ENCODE results near the gene TMEM63A. TPM values are rescaled to one million over a fixed set of nuclear protein-coding genes. Genes with fewer than 3 reads are reported as not detected.

TMEM63A gene
- total RNA-seq, 1 experiment from 2014 or later: 47.5 TPM

- H3K4me2 ChIP-seq (ENCODE audit: low read length): no peak overlapping the region
- no peaks in the 10 kb centered on the region; the same call in 1 of the 2 replicates for H3K36me3 ChIP-seq (ENCODE audit: low read depth, low read length)
- no peak overlapping the region for H3K4me3 ChIP-seq (ENCODE audit: low read length)
- H3K9ac ChIP-seq (ENCODE audit: low read length): no peak overlapping the region
- intact Hi-C loops (cut with micrococcal nuclease): no loop called here
- TF ChIP-seq, protein P1, sequence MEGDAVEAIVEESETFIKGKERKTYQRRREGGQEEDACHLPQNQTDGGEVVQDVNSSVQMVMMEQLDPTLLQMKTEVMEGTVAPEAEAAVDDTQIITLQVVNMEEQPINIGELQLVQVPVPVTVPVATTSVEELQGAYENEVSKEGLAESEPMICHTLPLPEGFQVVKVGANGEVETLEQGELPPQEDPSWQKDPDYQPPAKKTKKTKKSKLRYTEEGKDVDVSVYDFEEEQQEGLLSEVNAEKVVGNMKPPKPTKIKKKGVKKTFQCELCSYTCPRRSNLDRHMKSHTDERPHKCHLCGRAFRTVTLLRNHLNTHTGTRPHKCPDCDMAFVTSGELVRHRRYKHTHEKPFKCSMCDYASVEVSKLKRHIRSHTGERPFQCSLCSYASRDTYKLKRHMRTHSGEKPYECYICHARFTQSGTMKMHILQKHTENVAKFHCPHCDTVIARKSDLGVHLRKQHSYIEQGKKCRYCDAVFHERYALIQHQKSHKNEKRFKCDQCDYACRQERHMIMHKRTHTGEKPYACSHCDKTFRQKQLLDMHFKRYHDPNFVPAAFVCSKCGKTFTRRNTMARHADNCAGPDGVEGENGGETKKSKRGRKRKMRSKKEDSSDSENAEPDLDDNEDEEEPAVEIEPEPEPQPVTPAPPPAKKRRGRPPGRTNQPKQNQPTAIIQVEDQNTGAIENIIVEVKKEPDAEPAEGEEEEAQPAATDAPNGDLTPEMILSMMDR (conservative IDR thresholded peaks at IDR 0.05; ENCODE audit: low read depth, low read length): no peak
- TF ChIP-seq EZH2phosphoT487 (IDR thresholded peaks at IDR 0.05; ENCODE audit: borderline replicate concordance, low read length): no peak
- peaks cover 10% of the 10 kb centered on the region for H3K4me1 ChIP-seq (ENCODE audit: insufficient read depth, low read length)
- no peaks in the 10 kb centered on the region for H3K9me3 ChIP-seq (ENCODE audit: low read length)
- no peak overlapping the region for H3K27ac ChIP-seq (ENCODE audit: low read length)
- ATAC-seq (no peak), DNase-seq (no peak)
- peaks cover 16% of the 10 kb centered on the region for H3K79me2 ChIP-seq (ENCODE audit: low read length)
- no TSS peak for BruUV-seq (replicated peaks)
- ChIA-PET CTCF (no interaction called here), POLR2A (ENCODE audit: unreplicated experiment) (no interaction called here)
- no peak overlapping the region for H2AFZ ChIP-seq (ENCODE audit: low read length)
- no peaks in the 10 kb centered on the region for H3F3A ChIP-seq (ENCODE audit: low read length, unreplicated experiment)
- no peaks in the 10 kb centered on the region for H4K20me1 ChIP-seq (ENCODE audit: low read length)
- no peaks in the 10 kb centered on the region for H3K27me3 ChIP-seq (ENCODE audit: low read length)
- no peaks in the 10 kb centered on the region for H3K9me2 ChIP-seq (replicated peaks; ENCODE audit: low read length)
These were observed 57.6 kb downstream of the TMEM63A start for GRCh38 chr1:225824533-225824941.

DNA sequence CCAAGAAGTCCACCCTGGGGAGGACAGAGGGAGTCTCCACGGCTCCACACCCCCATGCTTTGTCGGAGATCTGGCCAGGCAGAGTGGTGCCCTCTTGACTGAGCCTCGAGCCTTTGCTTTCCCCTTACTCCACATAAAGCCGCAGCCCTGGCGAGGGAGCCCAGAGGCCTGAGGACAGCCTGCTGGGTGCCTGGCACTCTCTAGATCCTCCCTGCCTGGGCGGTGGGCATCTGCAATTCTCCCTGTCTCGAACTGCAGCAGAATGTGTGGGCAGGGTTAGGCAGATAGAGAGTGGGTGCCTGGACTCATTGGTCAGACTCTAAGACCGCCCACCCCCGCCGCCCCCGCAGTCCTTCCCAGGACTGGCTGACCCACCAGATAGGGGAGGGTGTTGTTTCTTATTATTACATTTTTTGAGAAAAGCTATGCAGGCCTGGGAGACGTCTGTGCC is 58.3 kb downstream of the TMEM63A start:
- ChIA-PET POLR2A (ENCODE audit: unreplicated experiment) (no interaction called here), CTCF (no interaction called here)
- Histone ChIP-seq H3K36me3 (ENCODE audit: low read depth, low read length) (no peaks in the 10 kb centered on the region; the same call in 1 of the 2 replicates), H4K20me1 (ENCODE audit: low read length) (no peaks in the 10 kb centered on the region), H3K27me3 (ENCODE audit: low read length) (no peaks in the 10 kb centered on the region), H3K79me2 (ENCODE audit: low read length) (peaks cover 20% of the 10 kb centered on the region), H3K9ac (ENCODE audit: low read length) (no peak overlapping the region), H3K4me1 (ENCODE audit: insufficient read depth, low read length) (peaks cover 10% of the 10 kb centered on the region), H3K4me2 (ENCODE audit: low read length) (no peak overlapping the region), H2AFZ (ENCODE audit: low read length) (no peak overlapping the region), H3K27ac (ENCODE audit: low read length) (no peak overlapping the region), H3K4me3 (ENCODE audit: low read length) (no peak overlapping the region), H3F3A (ENCODE audit: low read length, unreplicated experiment) (no peaks in the 10 kb centered on the region), H3K9me2 (replicated peaks; ENCODE audit: low read length) (no peaks in the 10 kb centered on the region), H3K9me3 (ENCODE audit: low read length) (no peaks in the 10 kb centered on the region)
- DNase-seq (no peak), ATAC-seq (no peak)
- no TSS peak for BruUV-seq (replicated peaks)
- TF ChIP-seq, protein P1 (conservative IDR thresholded peaks at IDR 0.05; ENCODE audit: low read depth, low read length): no peak
- TF ChIP-seq EZH2 (IDR thresholded peaks at IDR 0.05; ENCODE audit: low read length, unreplicated experiment): no peak
- TF ChIP-seq EZH2phosphoT487 (IDR thresholded peaks at IDR 0.05; ENCODE audit: borderline replicate concordance, low read length): no peak
- intact Hi-C loops (cut with micrococcal nuclease): no loop called here

- Histone ChIP-seq H3K36me3 (ENCODE audit: low read depth, low read length) (no peaks in the 10 kb centered on the region; the same call in 1 of the 2 replicates), H4K20me1 (ENCODE audit: low read length) (no peaks in the 10 kb centered on the region), H3F3A (ENCODE audit: low read length, unreplicated experiment) (no peaks in the 10 kb centered on the region), H3K4me3 (ENCODE audit: low read length) (no peak overlapping the region), H3K27me3 (ENCODE audit: low read length) (no peaks in the 10 kb centered on the region), H2AFZ (ENCODE audit: low read length) (no peak overlapping the region), H3K9me3 (ENCODE audit: low read length) (no peaks in the 10 kb centered on the region), H3K4me2 (ENCODE audit: low read length) (no peak overlapping the region), H3K27ac (ENCODE audit: low read length) (no peak overlapping the region), H3K79me2 (ENCODE audit: low read length) (peaks cover 29% of the 10 kb centered on the region), H3K9me2 (replicated peaks; ENCODE audit: low read length) (no peaks in the 10 kb centered on the region), H3K4me1 (ENCODE audit: insufficient read depth, low read length) (peaks cover 16% of the 10 kb centered on the region), H3K9ac (ENCODE audit: low read length) (no peak overlapping the region)
- ATAC-seq (no peak), DNase-seq (no peak)
- no TSS peak for BruUV-seq (replicated peaks)
- intact Hi-C loops (cut with micrococcal nuclease): no loop called here
- CTCF ChIA-PET: no interaction called here
- POLR2A ChIA-PET (ENCODE audit: unreplicated experiment): interaction anchor here (1.0 kb wide), 1 partner anchor 50 kb away, joined by 5 read pairs; no protein-coding TSS in a partner anchor
- no peak for TF ChIP-seq EZH2phosphoT487 (IDR thresholded peaks at IDR 0.05; ENCODE audit: borderline replicate concordance, low read length)
- TF ChIP-seq EZH2 (IDR thresholded peaks at IDR 0.05; ENCODE audit: low read length, unreplicated experiment): no peak
- TF ChIP-seq, protein P1 (conservative IDR thresholded peaks at IDR 0.05; ENCODE audit: low read depth, low read length): no peak
These were observed 59.4 kb downstream of the TMEM63A start for GRCh38 chr1:225822655-225823403.
